Measurements from ENCODE around the gene UTRN.
A peak's percentile ranks its signal among the peaks of the same experiment; 100 is the strongest.

The UTRN gene

DNA sequence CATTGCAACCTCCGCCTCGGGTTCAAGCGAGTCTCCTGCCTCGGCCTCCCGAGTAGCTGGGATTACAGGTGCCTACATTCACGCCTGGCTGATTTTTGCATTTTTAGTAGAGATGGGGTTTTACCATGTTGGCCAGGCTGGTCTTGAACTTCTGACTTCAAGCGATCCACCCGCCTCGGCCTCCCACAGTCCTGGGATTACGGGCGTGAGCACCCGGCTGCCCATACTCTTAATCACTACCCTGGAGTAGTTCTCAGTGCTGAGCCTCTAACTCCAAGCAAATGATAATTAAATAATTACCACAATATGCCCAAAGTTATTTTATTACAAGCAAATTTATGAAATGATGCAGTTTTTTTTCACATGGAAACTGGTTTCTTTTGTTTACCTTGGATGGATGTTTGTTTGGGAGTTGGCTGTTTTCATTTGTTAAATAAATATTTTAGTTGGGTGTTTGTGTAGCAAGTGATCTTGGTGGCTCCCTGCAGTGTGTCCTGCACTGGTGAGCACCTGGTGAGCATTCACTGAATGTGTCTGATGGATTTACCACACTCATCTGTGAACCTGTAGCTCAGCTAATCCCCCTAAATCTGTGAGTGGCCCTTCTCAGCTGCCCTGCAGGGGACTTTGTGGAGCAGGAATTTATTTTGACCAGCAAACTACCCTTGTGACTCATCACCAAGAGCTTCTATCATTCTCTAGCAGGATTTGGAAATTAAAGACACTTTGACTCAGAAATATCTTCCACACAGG lies 36.9 kb downstream of the UTRN start:
- TF ChIP-seq, protein P1, sequence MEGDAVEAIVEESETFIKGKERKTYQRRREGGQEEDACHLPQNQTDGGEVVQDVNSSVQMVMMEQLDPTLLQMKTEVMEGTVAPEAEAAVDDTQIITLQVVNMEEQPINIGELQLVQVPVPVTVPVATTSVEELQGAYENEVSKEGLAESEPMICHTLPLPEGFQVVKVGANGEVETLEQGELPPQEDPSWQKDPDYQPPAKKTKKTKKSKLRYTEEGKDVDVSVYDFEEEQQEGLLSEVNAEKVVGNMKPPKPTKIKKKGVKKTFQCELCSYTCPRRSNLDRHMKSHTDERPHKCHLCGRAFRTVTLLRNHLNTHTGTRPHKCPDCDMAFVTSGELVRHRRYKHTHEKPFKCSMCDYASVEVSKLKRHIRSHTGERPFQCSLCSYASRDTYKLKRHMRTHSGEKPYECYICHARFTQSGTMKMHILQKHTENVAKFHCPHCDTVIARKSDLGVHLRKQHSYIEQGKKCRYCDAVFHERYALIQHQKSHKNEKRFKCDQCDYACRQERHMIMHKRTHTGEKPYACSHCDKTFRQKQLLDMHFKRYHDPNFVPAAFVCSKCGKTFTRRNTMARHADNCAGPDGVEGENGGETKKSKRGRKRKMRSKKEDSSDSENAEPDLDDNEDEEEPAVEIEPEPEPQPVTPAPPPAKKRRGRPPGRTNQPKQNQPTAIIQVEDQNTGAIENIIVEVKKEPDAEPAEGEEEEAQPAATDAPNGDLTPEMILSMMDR (conservative IDR thresholded peaks at IDR 0.05; ENCODE audit: low read depth), result no peak
- no peak for DNase-seq (ENCODE audit: low spot score)
- POLR2A ChIA-PET (ENCODE audit: low non-redundant PET), result no interaction called here
- CTCF ChIA-PET, result no interaction called here
- no peak overlapping the region for H3K27ac ChIP-seq

DNA sequence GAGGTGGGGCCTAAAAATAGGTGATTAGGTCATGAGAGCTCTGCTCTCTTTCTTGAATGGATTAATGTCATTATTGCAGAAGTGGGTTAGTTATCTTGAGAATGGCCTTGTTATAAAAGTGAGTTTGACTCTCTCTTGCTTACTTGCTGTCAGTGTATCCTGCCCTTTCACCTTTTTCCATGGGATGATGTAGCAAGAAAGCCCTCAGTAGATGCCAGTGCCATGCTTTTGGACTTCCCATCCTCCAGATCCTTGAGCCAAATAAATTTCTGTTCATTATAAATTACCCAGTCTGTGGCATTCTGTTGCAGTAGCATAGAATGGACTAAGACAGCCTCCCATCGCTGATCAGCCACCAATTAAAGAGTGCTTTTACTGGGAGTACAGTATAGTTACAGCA lies 40.1 kb downstream of the UTRN start:
- H3K27ac ChIP-seq, result no peak overlapping the region
- CTCF ChIA-PET, result no interaction called here
- POLR2A ChIA-PET (ENCODE audit: low non-redundant PET), result no interaction called here
- TF ChIP-seq, protein P1 (conservative IDR thresholded peaks at IDR 0.05; ENCODE audit: low read depth), result no peak
- no peak for DNase-seq (ENCODE audit: low spot score)

DNA sequence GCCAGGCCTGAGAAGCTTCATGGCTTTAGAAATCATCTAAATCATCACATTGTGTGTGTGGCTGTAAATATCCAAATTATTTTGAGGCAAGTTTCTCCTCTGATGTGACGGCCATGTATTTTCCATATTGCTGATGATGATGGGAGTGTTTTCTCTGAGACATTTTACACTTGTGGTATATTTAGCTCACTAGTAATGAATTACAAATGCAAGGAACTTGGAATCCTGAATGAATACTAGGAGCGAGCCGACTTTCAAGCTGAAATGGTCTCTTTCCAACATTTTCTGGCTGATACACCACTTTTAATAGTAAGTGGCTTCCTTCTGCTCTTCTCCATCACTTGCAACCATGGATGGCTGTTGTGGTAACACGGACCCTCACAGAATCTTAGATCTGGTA lies 41.3 kb downstream of the UTRN start:
- peak overlapping the region; percentile 93; the same call in 1 of the 2 replicates for H3K27ac ChIP-seq
- TF ChIP-seq, protein P1 (conservative IDR thresholded peaks at IDR 0.05; ENCODE audit: low read depth), result no peak
- ChIA-PET POLR2A (ENCODE audit: low non-redundant PET) (no interaction called here), CTCF (interaction anchor here (0.6 kb wide), 1 partner anchor 553 kb away, joined by 3 read pairs; no protein-coding TSS in a partner anchor)
- DNase-seq (ENCODE audit: low spot score), result no peak

DNA sequence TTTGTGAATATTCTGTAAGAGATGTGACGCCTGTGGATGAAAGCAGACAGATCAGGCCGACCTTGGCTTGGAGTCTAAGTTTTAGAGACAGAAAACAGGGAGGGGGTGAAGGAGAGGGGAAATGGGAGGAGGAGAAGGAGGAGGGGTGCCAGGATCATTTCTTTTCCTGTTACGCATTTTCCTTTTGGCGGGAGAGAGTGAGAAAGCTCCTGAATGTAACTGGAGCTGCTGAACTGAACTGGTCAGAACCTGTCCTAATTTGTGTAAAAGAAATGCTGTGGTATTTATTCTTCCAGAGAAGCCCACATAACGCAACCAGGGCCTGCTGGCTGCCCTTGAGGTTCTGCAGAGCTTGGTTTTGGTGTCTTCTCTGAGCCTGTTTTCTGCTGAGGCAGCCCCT lies 41.9 kb downstream of the UTRN start:
- peak; percentile 32 for DNase-seq (ENCODE audit: low spot score)
- CTCF ChIA-PET, result no interaction called here
- TF ChIP-seq, protein P1 (conservative IDR thresholded peaks at IDR 0.05; ENCODE audit: low read depth), result no peak
- POLR2A ChIA-PET (ENCODE audit: low non-redundant PET), result no interaction called here
- peak overlapping the region; percentile 93 for H3K27ac ChIP-seq

DNA sequence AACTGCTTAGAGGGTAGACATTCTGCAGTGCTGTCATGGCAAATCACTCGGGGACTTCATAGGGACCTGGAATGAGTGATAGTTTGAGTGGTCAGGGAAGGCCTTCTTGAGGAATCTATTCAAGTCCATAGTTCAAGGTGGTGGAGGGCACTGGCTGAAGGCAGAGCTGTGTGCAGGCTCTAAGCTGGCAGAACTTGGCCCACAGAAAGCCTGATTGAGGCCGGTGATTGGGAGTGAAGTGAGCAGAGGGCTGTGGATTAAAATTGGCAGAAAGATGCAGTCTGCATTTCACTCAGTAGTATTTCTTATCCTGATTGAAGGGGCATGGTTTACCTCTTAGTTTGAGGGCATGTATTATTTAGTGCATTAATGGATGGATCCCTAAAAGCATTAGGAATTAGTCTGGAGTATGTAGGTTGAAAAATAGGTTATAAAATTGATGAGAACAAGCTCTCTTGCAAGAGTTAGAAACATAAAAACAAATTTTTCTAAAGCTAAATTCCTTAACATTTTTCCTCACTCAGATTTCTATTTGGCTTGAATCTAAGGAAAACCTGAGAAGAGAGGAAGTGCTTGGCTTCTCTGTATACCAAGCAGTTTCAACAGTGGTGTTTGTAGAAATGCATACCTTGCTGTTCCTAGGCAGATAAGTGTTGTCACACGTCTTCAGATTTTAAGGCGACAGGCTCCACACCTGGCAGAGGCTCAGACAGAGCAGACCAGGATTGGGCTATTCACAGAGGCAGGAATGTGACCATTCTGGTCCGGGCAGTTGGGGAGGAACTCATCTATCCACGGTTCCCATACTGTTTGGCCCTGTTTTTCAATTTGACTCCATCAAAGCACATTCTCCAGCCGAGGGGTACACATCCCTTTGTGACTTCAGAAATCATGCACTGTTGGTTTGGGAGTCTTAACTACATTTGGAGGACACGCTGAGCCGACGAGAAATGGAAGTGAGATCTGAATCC lies 45.2 kb downstream of the UTRN start:
- peak; percentile 74 for DNase-seq (ENCODE audit: low spot score)
- ChIA-PET CTCF (interaction anchor here (0.7 to 1.0 kb wide), 2 partner anchors 138 to 1205 kb away, joined by 3 to 4 read pairs; no protein-coding TSS in a partner anchor), POLR2A (ENCODE audit: low non-redundant PET) (no interaction called here)
- TF ChIP-seq, protein P1 (conservative IDR thresholded peaks at IDR 0.05; ENCODE audit: low read depth), result no peak
- no peak overlapping the region for H3K27ac ChIP-seq

DNA sequence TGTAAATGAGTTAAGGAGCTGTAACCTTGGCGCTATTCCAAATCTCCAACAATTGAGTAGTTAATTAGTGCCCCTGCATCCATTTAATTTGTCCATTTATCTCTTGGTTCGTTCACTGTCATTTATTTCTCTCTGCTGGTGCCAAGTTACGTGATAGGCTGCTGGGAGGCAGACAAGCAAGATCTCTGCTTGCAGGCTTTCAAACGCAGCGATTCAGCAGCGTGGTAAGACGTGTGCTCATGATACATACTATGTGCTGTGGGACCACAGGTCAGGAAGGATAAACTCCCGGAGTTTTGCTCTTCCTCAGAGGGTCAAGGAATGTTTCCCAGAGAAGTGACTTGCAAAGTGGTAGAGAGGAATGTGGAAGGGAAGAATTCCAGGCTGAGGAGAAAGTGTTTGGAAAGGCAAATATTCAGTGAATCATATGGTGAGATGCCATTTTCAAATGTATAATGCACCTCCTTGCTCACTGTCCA lies 46.4 kb downstream of the UTRN start:
- no peak overlapping the region for H3K27ac ChIP-seq
- CTCF ChIA-PET, result no interaction called here
- TF ChIP-seq, protein P1 (conservative IDR thresholded peaks at IDR 0.05; ENCODE audit: low read depth), result no peak
- POLR2A ChIA-PET (ENCODE audit: low non-redundant PET), result no interaction called here
- no peak for DNase-seq (ENCODE audit: low spot score)
